Middle frontal gyrus (tissue), 1 donor: ENCODE results near the gene PCDHA9.
"Not testable (repeated sequence)": the region's sequence is repeated elsewhere in the genome, so short reads cannot be mapped to it uniquely, and the experiment has no call there.

ENCODE experiments used
- DNase-seq: peaks from one replicate; pipeline ENCODE4 v3.0.0-alpha.2; 2015; ENCODE audit warnings: low spot score; ENCODE audit errors: extremely low spot score

PCDHA9 gene

DNA sequence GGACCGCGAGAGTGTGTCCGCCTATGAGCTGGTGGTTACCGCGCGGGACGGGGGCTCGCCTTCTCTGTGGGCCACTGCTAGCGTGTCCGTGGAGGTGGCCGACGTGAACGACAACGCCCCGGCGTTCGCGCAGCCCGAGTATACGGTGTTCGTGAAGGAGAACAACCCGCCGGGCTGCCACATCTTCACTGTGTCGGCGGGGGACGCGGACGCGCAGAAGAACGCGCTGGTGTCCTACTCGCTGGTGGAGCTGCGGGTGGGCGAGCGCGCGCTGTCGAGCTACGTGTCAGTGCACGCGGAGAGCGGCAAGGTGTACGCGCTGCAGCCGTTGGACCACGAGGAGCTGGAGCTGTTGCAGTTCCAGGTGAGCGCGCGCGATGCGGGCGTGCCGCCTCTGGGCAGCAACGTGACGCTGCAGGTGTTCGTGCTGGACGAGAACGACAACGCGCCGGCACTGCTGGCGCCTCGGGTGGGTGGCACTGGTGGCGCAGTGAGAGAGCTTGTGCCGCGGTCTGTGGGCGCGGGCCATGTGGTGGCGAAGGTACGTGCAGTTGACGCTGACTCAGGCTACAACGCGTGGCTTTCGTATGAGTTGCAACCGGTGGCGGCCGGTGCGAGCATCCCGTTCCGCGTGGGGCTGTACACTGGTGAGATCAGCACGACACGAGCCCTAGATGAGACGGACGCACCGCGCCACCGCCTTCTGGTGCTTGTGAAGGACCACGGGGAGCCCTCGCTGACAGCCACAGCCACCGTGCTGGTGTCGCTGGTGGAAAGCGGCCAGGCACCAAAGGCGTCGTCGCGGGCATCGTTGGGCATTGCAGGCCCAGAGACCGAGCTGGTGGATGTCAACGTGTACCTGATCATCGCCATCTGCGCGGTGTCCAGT is 12.3 kb upstream of the PCDHA9 start:
- DNase-seq: no peak

DNA sequence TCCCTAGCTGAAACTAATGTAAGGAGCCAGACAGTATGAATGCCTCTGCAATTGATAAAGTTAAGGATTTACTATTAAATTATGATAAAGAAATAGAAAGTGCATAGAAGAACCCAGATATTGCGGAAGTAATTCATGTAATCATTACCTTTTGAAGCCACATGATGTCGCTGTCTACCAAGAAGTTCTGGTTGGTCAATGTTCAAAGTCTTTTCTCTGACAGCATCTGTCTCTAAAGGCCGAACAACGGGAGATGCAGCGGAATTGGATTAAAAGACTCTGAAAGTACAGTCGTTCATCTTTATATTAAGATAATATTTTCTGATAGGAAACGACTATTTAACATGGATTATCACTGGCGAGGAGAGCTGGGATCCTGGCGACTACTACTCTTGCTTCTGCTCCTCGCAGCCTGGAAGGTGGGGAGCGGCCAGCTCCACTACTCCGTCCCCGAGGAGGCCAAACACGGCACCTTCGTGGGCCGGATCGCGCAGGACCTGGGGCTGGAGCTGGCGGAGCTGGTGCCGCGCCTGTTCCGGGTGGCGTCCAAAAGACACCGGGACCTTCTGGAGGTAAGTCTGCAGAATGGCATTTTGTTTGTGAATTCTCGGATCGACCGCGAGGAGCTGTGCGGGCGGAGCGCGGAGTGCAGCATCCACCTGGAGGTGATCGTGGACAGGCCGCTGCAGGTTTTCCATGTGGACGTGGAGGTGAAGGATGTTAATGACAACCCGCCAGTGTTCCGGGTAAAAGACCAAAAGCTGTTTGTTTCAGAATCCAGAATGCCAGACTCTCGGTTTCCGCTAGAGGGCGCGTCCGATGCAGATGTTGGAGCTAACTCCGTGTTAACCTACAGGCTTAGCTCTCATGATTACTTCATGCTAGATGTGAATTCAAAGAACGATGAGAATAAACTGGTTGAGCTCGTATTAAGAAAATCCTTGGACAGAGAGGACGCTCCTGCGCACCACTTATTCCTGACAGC is 6.9 kb upstream of the PCDHA9 start, which contains the start of gene PCDHA8:
Gene PCDHA8 (plus strand): TSS at position 210 of the 985 bp plus-strand sequence. CDS start 135 bp downstream, at position 345.
- DNase-seq: no peak

DNA sequence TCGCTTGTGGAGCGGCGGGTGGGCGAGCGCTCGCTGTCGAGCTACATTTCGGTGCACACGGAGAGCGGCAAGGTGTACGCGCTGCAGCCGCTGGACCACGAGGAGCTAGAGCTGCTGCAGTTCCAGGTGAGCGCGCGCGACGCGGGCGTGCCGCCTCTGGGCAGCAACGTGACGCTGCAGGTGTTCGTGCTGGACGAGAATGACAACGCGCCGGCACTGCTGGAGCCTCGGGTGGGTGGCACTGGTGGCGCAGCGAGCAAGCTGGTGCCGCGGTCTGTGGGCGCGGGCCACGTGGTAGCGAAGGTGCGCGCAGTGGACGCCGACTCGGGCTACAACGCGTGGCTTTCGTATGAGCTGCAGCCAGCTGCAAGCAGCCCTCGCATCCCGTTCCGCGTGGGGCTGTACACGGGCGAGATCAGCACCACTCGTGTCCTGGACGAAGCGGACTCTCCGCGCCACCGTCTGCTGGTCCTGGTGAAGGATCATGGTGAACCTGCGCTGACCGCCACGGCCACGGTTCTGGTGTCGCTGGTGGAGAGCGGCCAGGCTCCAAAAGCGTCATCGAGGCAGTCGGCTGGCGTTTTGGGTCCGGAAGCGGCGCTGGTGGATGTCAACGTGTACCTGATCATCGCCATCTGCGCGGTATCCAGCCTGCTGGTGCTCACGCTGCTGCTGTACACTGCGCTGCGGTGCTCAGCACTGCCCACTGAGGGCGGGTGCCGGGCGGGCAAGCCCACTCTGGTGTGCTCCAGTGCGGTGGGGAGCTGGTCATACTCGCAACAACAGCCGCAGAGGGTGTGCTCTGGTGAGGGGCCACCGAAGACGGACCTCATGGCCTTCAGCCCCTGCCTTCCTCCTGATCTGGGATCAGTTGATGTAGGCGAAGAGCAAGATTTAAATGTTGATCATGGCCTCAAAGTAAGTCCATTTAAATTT is 5.1 kb upstream of the PCDHA9 start:
- no peak for DNase-seq

DNA sequence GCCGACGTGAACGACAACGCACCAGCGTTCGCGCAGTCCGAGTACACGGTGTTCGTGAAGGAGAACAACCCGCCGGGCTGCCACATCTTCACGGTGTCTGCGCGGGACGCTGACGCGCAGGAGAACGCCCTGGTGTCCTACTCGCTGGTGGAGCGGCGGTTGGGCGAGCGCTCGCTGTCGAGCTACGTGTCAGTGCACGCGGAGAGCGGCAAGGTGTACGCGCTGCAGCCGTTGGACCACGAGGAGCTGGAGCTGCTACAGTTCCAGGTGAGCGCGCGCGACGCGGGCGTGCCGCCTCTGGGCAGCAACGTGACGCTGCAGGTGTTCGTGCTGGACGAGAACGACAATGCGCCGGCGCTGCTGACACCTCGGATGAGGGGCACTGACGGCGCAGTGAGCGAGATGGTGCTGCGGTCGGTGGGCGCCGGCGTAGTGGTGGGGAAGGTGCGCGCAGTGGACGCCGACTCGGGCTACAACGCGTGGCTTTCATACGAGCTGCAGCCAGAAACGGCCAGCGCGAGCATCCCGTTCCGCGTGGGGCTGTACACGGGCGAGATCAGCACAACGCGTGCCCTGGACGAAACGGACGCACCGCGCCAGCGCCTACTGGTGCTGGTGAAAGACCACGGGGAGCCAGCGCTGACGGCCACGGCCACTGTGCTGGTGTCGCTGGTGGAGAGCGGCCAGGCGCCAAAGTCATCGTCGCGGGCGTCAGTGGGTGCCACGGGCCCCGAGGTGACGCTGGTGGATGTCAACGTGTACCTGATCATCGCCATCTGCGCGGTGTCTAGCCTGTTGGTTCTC is 1.9 kb downstream of the PCDHA9 start:
- DNase-seq: not testable (repeated sequence)

DNA sequence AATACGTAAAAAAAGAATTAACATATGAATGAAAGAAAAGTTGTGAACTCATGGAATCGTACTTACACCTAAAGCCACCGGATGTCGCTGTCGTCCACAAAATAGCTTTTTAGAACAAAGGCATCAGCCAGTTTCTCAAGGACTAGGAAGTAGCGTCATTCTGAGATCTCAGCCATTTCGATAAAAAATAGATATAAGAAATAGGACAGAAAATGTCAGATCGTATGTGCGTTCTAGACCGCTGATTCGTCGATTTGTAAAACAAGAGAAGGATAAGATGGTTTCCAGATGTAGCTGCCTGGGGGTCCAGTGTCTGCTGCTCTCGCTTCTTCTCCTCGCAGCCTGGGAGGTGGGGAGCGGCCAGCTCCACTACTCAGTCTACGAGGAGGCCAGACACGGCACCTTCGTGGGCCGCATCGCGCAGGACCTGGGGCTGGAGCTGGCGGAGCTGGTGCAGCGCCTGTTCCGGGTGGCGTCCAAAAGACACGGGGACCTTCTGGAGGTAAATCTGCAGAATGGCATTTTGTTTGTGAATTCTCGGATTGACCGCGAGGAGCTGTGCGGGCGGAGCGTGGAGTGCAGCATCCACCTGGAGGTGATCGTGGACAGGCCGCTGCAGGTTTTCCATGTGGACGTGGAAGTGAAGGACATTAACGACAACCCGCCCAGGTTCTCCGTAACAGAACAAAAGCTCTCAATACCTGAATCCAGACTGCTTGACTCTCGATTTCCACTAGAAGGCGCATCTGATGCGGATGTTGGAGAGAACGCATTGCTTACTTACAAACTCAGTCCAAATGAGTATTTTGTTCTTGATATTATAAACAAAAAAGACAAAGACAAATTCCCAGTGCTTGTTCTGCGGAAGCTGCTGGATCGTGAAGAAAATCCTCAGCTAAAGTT is 7.8 kb downstream of the PCDHA9 start, which contains the start of gene PCDHA10:
Gene PCDHA10 (plus strand): TSS at position 126 of the 903 bp plus-strand sequence. CDS start 152 bp downstream, at position 278.
- no peak for DNase-seq

DNA sequence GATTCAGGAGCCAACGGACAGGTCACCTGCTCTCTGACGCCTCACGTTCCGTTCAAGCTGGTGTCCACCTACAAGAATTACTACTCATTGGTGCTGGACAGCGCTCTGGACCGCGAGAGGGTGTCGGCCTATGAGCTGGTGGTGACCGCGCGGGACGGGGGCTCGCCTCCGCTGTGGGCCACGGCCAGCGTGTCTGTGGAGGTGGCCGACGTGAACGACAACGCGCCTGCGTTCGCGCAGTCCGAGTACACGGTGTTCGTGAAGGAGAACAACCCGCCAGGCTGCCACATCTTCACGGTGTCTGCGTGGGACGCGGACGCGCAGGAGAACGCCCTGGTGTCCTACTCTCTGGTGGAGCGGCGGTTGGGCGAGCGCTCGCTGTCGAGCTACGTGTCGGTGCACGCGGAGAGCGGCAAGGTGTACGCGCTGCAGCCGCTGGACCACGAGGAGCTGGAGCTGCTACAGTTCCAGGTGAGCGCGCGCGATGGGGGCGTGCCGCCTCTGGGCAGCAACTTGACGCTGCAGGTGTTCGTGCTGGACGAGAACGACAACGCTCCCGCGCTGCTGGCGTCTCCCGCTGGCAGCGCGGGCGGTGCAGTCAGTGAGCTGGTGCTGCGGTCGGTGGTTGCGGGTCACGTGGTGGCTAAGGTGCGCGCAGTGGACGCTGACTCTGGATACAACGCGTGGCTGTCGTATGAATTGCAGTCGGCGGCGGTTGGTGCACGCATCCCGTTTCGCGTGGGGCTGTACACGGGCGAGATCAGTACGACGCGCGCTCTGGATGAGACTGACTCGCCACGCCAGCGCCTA is 9.2 kb downstream of the PCDHA9 start:
- no peak for DNase-seq

DNA sequence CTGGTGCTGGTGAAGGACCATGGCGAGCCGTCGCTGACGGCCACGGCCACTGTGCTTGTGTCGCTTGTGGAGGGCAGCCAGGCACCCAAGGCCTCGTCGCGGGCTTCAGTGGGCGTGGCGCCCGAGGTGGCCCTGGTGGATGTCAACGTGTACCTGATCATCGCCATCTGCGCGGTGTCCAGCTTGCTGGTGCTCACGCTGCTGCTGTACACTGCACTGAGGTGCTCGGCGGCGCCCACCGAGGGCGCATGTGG is 9.7 kb downstream of the PCDHA9 start:
- DNase-seq: no peak

DNA sequence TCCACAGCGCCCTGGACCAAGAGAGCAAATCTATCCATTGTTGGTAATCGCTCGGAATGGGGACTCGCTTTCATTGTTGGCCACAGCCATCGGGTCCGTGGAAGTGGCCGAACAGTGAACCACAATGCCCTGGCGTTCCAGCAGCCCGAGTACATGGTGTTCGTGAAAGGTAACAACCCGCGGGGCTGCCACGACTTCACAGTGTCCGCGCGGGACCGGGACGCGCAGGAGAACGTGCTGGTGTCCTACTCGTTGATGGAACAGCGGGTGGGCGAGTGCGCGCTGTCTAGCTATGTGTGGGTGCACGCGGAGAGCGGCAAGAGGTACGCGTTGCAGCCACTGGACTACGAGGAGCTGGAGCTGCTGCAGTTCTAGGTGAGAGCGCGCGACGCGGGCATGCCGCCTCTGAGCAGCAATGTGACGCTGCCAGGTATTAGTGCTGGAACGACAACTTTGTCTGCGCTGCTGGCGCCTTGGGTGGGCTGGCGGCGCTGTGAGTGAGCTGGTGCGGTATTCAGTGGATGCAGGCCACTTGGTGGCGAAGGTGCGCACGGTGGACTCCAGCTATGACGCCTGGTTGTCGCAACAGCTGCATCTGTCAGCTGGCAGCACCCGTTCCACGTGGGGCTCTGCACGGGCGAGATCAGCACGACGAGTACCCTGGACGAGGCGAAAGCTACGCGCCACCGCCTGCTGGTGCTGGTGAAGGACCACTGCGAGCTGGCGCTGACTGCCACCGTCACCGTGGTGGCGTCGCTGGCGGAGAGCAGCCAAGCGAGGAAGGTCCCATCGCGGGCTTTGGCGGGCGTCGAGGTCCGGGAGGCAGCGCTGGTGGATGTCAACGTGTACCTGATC is 14.5 kb downstream of the PCDHA9 start:
- DNase-seq: no peak

DNA sequence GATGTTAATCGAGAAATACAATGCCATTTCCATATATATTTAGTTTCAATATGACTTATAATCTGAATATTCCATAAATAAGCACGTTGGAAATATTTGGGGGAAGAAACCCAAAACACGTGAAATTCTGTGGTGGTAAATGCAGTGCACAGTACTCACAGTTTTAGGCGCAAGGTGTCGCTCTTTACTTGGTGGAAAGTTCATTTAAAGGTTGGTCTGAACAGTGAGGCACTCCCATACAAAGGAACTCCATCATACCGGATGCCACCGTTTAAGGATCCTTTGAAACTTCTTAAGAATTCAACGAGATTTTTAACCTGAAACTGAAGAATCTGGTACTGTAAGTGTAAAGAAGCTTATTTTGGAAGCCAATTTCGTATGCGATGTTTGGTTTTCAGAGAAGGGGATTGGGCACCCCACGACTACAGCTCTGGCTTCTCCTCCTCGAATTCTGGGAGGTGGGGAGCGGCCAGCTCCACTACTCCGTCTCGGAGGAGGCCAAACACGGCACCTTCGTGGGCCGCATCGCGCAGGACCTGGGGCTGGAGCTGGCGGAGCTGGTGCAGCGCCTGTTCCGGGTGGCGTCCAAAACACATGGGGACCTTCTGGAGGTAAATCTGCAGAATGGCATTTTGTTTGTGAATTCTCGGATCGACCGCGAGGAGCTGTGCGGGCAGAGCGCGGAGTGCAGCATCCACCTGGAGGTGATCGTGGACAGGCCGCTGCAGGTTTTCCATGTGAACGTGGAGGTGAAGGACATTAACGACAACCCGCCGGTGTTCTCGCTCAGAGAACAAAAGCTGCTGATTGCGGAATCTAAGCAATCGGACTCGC is 20.8 kb downstream of the PCDHA9 start, which contains the start of gene PCDHA11:
Gene PCDHA11 (plus strand): TSS at position 237 of the 834 bp plus-strand sequence. CDS start 147 bp downstream, at position 384.
- DNase-seq: no peak

DNA sequence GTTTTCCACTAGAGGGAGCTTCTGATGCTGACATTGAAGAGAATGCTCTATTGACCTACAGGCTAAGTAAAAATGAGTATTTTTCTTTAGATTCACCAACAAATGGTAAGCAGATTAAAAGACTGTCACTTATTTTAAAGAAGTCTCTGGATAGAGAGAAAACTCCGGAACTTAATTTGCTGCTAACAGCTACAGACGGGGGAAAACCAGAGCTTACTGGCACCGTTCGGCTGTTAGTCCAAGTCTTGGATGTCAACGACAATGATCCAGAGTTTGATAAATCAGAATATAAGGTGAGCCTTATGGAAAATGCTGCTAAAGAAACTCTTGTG is 21.3 kb downstream of the PCDHA9 start:
- no peak for DNase-seq

DNA sequence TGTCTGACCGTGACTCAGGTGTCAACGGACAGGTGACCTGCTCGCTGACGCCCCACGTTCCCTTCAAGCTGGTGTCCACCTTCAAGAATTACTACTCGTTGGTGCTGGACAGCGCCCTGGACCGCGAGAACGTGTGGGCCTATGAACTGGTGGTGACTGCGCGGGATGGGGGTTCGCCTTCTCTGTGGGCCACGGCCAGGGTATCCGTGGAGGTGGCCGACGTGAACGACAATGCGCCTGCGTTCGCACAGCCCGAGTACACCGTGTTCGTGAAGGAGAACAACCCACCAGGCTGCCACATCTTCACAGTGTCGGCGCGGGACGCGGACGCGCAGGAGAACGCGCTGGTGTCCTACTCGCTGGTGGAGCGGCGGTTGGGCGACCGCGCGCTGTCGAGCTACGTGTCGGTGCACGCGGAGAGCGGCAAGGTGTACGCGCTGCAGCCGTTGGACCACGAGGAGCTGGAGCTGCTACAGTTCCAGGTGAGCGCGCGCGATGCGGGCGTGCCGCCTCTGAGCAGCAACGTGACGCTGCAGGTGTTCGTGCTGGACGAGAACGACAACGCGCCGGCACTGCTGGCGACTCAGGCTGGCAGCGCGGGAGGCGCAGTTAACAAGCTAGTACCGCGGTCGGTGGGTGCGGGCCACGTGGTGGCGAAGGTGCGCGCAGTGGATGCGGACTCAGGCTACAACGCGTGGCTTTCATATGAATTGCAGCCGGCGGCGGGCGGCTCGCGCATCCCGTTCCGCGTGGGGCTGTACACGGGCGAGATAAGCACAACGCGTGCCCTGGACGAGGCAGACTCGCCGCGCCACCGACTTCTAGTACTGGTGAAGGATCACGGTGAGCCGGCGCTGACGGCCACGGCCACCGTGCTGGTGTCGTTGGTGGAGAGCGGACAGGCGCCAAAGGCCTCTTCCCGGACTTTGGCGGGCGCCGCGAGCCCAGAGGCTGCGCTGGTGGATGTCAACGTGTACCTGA is 22.3 kb downstream of the PCDHA9 start:
- DNase-seq: no peak

DNA sequence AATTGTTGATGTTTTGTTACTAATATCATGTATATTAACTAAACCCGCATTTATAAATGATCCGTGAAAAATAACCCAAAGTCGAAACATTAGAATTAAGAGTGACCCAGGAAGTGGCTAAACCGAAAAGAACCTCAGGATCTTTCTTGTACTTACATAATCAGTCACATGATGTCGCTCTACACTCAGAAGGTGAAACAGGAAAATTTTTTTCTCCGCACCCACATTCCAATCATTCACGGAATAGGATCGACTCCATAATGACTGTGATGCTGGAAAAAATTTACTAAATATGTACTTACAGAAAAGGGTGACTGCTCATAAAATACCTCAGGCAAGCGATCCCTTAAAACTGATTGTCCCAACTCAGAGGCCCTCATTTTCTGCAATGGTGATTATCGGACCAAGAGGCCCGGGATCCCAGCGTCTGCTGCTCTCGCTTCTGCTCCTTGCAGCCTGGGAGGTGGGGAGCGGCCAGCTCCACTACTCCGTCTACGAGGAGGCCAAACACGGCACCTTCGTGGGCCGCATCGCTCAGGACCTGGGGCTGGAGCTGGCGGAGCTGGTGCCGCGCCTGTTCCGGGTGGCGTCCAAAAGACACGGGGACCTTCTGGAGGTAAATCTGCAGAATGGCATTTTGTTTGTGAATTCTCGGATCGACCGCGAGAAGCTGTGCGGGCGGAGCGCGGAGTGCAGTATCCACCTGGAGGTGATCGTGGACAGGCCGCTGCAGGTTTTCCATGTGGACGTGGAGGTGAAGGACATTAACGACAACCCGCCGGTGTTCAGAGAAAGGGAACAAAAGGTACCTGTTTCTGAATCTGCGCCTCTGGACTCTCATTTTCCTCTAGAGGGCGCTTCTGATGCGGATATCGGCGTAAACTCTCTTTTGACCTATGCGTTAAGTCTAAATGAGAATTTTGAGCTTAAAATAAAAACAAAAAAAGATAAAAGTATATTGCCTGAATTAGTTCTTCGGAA is 27.2 kb downstream of the PCDHA9 start, which contains the start of gene PCDHA12:
Gene PCDHA12 (plus strand): TSS at position 224 of the 981 bp plus-strand sequence. CDS start 165 bp downstream, at position 389.
- DNase-seq: no peak

DNA sequence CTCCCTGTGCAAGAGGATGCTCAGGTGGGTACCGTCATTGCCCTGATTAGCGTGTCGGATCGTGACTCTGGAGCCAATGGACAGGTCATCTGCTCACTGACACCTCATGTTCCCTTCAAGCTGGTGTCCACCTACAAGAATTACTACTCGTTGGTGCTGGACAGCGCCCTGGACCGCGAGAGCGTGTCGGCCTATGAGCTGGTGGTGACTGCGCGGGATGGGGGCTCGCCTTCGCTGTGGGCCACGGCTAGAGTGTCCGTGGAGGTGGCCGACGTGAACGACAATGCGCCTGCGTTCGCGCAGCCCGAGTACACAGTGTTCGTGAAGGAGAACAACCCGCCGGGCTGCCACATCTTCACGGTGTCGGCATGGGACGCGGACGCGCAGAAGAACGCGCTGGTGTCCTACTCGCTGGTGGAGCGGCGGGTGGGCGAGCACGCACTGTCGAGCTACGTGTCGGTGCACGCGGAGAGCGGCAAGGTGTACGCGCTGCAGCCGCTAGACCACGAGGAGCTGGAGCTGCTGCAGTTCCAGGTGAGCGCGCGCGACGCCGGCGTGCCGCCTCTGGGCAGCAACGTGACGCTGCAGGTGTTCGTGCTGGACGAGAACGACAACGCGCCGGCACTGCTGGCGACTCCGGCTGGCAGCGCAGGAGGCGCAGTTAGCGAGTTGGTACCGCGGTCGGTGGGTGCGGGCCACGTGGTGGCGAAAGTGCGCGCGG is 28.5 kb downstream of the PCDHA9 start:
- DNase-seq: not testable (repeated sequence)
